Neural progenitor cell (in vitro differentiated cells): ENCODE results near the gene DNAJC19. TPM values are rescaled to one million over a fixed set of nuclear protein-coding genes. Genes with fewer than 3 reads are reported as not detected.

Source experiments
- DNase-seq: peaks from one replicate; pipeline ENCODE4 v3.0.0-alpha.2; 2016; ENCODE audit warnings: low spot score
- H2AFZ ChIP-seq: fragments of 200-600 bp; sonication (generic); replicated peaks from 2 replicates; pipeline ENCODE4 v1.6.1; 2016; ENCODE audit warnings: antibody characterized with exemption
- H3F3A ChIP-seq: fragments of 200-600 bp; sonication (generic); 2 replicates; pipeline ENCODE4 v1.6.1; 2016; ENCODE audit warnings: antibody characterized with exemption, low read depth
- H3K27ac ChIP-seq: fragments of 200-600 bp; sonication (generic); 2 replicates; pipeline ENCODE4 v1.5.1; 2016; ENCODE audit warnings: mild to moderate bottlenecking
- H3K27me3 ChIP-seq: fragments of 200-600 bp; sonication (generic); 2 replicates; pipeline ENCODE4 v1.6.1; 2016; ENCODE audit warnings: mild to moderate bottlenecking, moderate library complexity
- H3K36me3 ChIP-seq: fragments of 200-600 bp; sonication (generic); 2 replicates; pipeline ENCODE4 v1.5.1; 2016
- H3K4me1 ChIP-seq: fragments of 200-600 bp; sonication (generic); 2 replicates; pipeline ENCODE4 v1.6.1; 2016; ENCODE audit warnings: mixed run types
- H3K4me2 ChIP-seq: fragments of 200-600 bp; sonication (generic); 2 replicates; pipeline ENCODE4 v1.6.1; 2016
- H3K4me3 ChIP-seq: fragments of 200-600 bp; sonication (generic); 2 replicates; pipeline ENCODE4 v1.5.1; 2016
- H3K79me2 ChIP-seq: fragments of 200-600 bp; sonication (generic); 2 replicates; pipeline ENCODE4 v1.6.1; 2016; ENCODE audit warnings: low read depth
- H3K9ac ChIP-seq: fragments of 200-600 bp; sonication (generic); 2 replicates; pipeline ENCODE4 v1.6.1; 2016
- H3K9me3 ChIP-seq: fragments of 200-600 bp; sonication (generic); 2 replicates; pipeline ENCODE4 v1.5.1; 2016; ENCODE audit warnings: low read depth
- H4K20me1 ChIP-seq: fragments of 200-600 bp; sonication (generic); 2 replicates; pipeline ENCODE4 v1.6.1; 2016; ENCODE audit warnings: low read depth
- H3K27ac Mint-ChIP-seq: 3 replicates; pipeline ENCODE4 v1.8.0; 2021; ENCODE audit warnings: mixed read lengths
- H3K27me3 Mint-ChIP-seq: 2 replicates; pipeline ENCODE4 v1.8.0; 2022; ENCODE audit warnings: low read depth, mild to moderate bottlenecking, inconsistent platforms, moderate library complexity, mixed read lengths; ENCODE audit not compliant: insufficient read depth
- H3K36me3 Mint-ChIP-seq: 3 replicates; pipeline ENCODE4 v1.8.0; 2021; ENCODE audit warnings: mixed read lengths
- H3K4me1 Mint-ChIP-seq: 3 replicates; pipeline ENCODE4 v1.8.0; 2021; ENCODE audit warnings: mixed read lengths
- H3K4me3 Mint-ChIP-seq: 3 replicates; pipeline ENCODE4 v1.8.0; 2021; ENCODE audit warnings: mild to moderate bottlenecking, moderate library complexity, mixed read lengths
- H3K9me3 Mint-ChIP-seq: 3 replicates; pipeline ENCODE4 v1.8.0; 2020; ENCODE audit warnings: mixed read lengths
- CTCF ChIP-seq: fragments of 200-600 bp; sonication (generic); IDR thresholded peaks from 2 replicates; pipeline ENCODE4 v1.5.1; 2017; ENCODE audit warnings: antibody characterized with exemption, mild to moderate bottlenecking
- EZH2 ChIP-seq: fragments of 200-600 bp; sonication (generic); IDR thresholded peaks from 2 replicates; pipeline ENCODE4 v1.6.1; 2017; ENCODE audit warnings: antibody characterized with exemption, mild to moderate bottlenecking, moderate library complexity
- EZH2phosphoT487 ChIP-seq: fragments of 200-600 bp; sonication (generic); IDR thresholded peaks from 2 replicates; pipeline ENCODE4 v1.6.1; 2017; ENCODE audit warnings: antibody characterized with exemption
- total RNA-seq: library from RNA; depleted of rRNA; stranded (reverse); fragments of >200 nt; gene quantifications from 2 replicates; pipeline ENCODE4 v1.2.3, GENCODE V29; 2015; ENCODE audit warnings: low replicate concordance

Gene DNAJC19
- 61.5 and 108 TPM in 2 replicates for total RNA-seq

- H3K36me3 ChIP-seq = peaks cover 8% of the 10 kb centered on the region
- H3K4me3 Mint-ChIP-seq = peak within 1 kb of the TSS; percentile 98
- H3K4me3 ChIP-seq = peak within 1 kb of the TSS; percentile 67
- peaks cover 13% of the 10 kb centered on the region for H3F3A ChIP-seq
- peaks cover 30% of the 10 kb centered on the region for H3K4me1 ChIP-seq
- H3K9me3 ChIP-seq = no peaks in the 10 kb centered on the region
- peak within 1 kb of the TSS; percentile 64 for H2AFZ ChIP-seq
- no peak for TF ChIP-seq CTCF
- TF ChIP-seq EZH2 = no peak
- TF ChIP-seq EZH2phosphoT487 = no peak
- H3K27me3 Mint-ChIP-seq = peaks cover 6% of the 10 kb centered on the region
- H3K9me3 Mint-ChIP-seq = no peaks in the 10 kb centered on the region
- H3K27ac ChIP-seq = peak within 1 kb of the TSS; percentile 64
- H3K4me1 Mint-ChIP-seq = peaks cover 8% of the 10 kb centered on the region
- H3K4me2 ChIP-seq = peak within 1 kb of the TSS; percentile 95
- peak; percentile 98 for DNase-seq
- peak within 1 kb of the TSS; percentile 67 for H3K9ac ChIP-seq
- peaks cover 7% of the 10 kb centered on the region for H3K36me3 Mint-ChIP-seq
- no peaks in the 10 kb centered on the region for H3K27me3 ChIP-seq
- H3K79me2 ChIP-seq = peaks cover 31% of the 10 kb centered on the region
- peak within 1 kb of the TSS; percentile 90 for H3K27ac Mint-ChIP-seq
- H4K20me1 ChIP-seq = no peaks in the 10 kb centered on the region
Observed at GRCh38 chr3:180989291-180990163, at the start of gene DNAJC19. DNAJC19 (minus strand) TSS chr3:180989736; CDS start chr3:180989602, 134 bp downstream.

GRCh38 chr3:181030948-181031347 is 41.4 kb upstream of the DNAJC19 start:
- H3K9ac ChIP-seq = no peak overlapping the region
- no peaks in the 10 kb centered on the region for H3K27me3 Mint-ChIP-seq
- TF ChIP-seq EZH2phosphoT487 (no peak), EZH2 (no peak), CTCF (no peak)
- H3K4me3 ChIP-seq = no peak overlapping the region
- H3K4me1 Mint-ChIP-seq = no peaks in the 10 kb centered on the region
- no peaks in the 10 kb centered on the region for H3K9me3 Mint-ChIP-seq
- H3K4me2 ChIP-seq = no peak overlapping the region
- no peaks in the 10 kb centered on the region for H3K36me3 Mint-ChIP-seq
- H3K27me3 ChIP-seq = no peaks in the 10 kb centered on the region
- H4K20me1 ChIP-seq = no peaks in the 10 kb centered on the region
- no peak overlapping the region for H3K27ac Mint-ChIP-seq
- no peaks in the 10 kb centered on the region for H3K36me3 ChIP-seq
- H3K9me3 ChIP-seq = no peaks in the 10 kb centered on the region
- H3K79me2 ChIP-seq = no peaks in the 10 kb centered on the region
- H3K4me3 Mint-ChIP-seq = no peak overlapping the region
- no peaks in the 10 kb centered on the region for H3K4me1 ChIP-seq
- DNase-seq = no peak
- no peak overlapping the region for H2AFZ ChIP-seq
- no peaks in the 10 kb centered on the region for H3F3A ChIP-seq
- no peak overlapping the region for H3K27ac ChIP-seq

DNA sequence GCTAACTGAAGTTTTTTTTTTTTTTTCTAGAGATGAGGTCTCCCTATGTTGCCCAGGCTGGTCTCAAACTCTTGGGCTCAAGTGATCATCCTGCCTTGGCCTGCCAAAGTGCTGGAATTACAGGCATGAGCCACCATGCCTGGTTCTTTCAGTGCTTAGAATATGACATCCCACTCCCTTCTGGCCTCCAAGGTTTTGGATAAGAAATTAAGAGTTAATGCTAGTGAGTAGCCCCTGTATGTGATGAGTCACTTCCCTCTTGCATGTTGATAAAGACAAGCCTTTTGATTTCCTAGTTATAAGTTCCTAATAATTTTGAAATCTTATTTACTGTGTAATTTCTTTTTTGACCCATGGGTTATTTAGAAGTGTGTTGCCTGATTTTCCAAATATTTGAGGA is 35.7 kb upstream of the DNAJC19 start:
- Mint-ChIP-seq H3K27ac (no peak overlapping the region), H3K27me3 (no peaks in the 10 kb centered on the region), H3K36me3 (no peaks in the 10 kb centered on the region), H3K4me3 (no peak overlapping the region), H3K9me3 (peaks cover 5% of the 10 kb centered on the region), H3K4me1 (no peaks in the 10 kb centered on the region)
- H3K9ac ChIP-seq = no peak overlapping the region
- no peaks in the 10 kb centered on the region for H3K79me2 ChIP-seq
- no peaks in the 10 kb centered on the region for H4K20me1 ChIP-seq
- H3K4me3 ChIP-seq = no peak overlapping the region
- peaks cover 7% of the 10 kb centered on the region for H3K9me3 ChIP-seq
- no peak for TF ChIP-seq EZH2phosphoT487
- no peaks in the 10 kb centered on the region for H3F3A ChIP-seq
- H3K36me3 ChIP-seq = no peaks in the 10 kb centered on the region
- H2AFZ ChIP-seq = no peak overlapping the region
- H3K27ac ChIP-seq = no peak overlapping the region
- H3K4me2 ChIP-seq = no peak overlapping the region
- no peaks in the 10 kb centered on the region for H3K27me3 ChIP-seq
- DNase-seq = no peak
- H3K4me1 ChIP-seq = no peaks in the 10 kb centered on the region

GRCh38 chr3:181017690-181018089 is 28.2 kb upstream of the DNAJC19 start:
- Mint-ChIP-seq H3K4me1 (no peaks in the 10 kb centered on the region), H3K27ac (no peak overlapping the region), H3K4me3 (no peak overlapping the region), H3K9me3 (peaks cover 2% of the 10 kb centered on the region), H3K27me3 (no peaks in the 10 kb centered on the region), H3K36me3 (no peaks in the 10 kb centered on the region)
- no peak for TF ChIP-seq CTCF
- Histone ChIP-seq H3K27me3 (no peaks in the 10 kb centered on the region), H3K36me3 (no peaks in the 10 kb centered on the region), H3K27ac (no peak overlapping the region), H3K4me2 (no peak overlapping the region), H4K20me1 (no peaks in the 10 kb centered on the region), H3K4me3 (no peak overlapping the region), H3K4me1 (no peaks in the 10 kb centered on the region), H3K9ac (no peak overlapping the region), H3F3A (no peaks in the 10 kb centered on the region), H3K9me3 (no peaks in the 10 kb centered on the region), H2AFZ (no peak overlapping the region), H3K79me2 (no peaks in the 10 kb centered on the region)
- DNase-seq = no peak
